Neutrophil (primary cell): ENCODE data around the gene FMNL3.

ENCODE experiments used
- H3K27ac ChIP-seq: fragments of 200-600 bp; sonication (generic); 2 replicates; pipeline ENCODE4 v1.5.1; 2016; ENCODE audit warnings: mild to moderate bottlenecking, moderate library complexity
- H3K27me3 ChIP-seq: fragments of 200-600 bp; sonication (generic); 2 replicates; pipeline ENCODE4 v1.6.0; 2016; ENCODE audit warnings: mild to moderate bottlenecking
- H3K36me3 ChIP-seq: fragments of 200-600 bp; sonication (generic); 2 replicates; pipeline ENCODE4 v1.5.1; 2017
- H3K4me1 ChIP-seq, 2 experiments: fragments of 200-600 bp in 1 of 2; sonication (generic) in 1 of 2; 1 replicate in 1 of 2; 2 replicates in 1 of 2; pipeline versions ENCODE4 v1.5.1 to v1.6.1; 2013 to 2016; ENCODE audit warnings: low read depth in 1 of 2, low read length in 1 of 2, mild to moderate bottlenecking in 1 of 2, moderate library complexity in 1 of 2; ENCODE audit not compliant: control insufficient read depth in 1 of 2, insufficient read depth in 1 of 2
- H3K4me3 ChIP-seq, 2 experiments: fragments of 200-600 bp in 1 of 2; sonication (generic) in 1 of 2; 1 replicate in 1 of 2; 2 replicates in 1 of 2; pipeline ENCODE4 v1.5.1; 2013 to 2016; ENCODE audit warnings: low read depth in 1 of 2, low read length in 1 of 2, mild to moderate bottlenecking in 1 of 2, moderate library complexity in 1 of 2
- H3K9me3 ChIP-seq: fragments of 200-600 bp; sonication (generic); 2 replicates; pipeline ENCODE4 v1.5.1; 2016
- TF ChIP-seq, protein P1 (sequence below): fragments of 200-600 bp; sonication (generic); IDR thresholded peaks from 2 replicates; pipeline ENCODE4 v1.5.1; 2016; ENCODE audit warnings: antibody characterized with exemption

FMNL3 gene

DNA sequence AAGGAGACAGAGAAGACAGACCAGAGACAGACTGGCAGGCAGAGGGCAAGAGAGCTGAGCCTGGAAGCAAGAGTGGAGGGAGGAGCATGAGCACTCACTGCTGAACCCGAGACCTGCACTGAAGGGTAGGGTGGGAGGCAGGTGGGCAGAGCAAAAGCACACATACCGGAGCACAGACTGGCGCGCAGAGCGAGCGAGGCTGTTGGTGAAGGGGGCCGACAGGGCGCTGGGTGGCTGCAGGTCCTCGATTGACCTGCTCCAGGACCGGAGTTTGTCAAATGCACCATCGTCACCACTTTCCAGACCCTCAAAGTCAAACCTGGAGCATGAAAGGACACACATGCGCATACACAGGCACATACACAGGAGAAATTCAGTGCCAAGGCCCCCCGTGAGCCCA is 48.9 kb downstream of the FMNL3 start:
- Histone ChIP-seq H3K36me3 (peaks cover 35% of the 10 kb centered on the region), H3K27me3 (no peaks in the 10 kb centered on the region), H3K27ac (no peak overlapping the region), H3K4me1 (peaks cover 15 to 17% of the 10 kb centered on the region in 2 experiments), H3K4me3 (no peak overlapping the region), H3K9me3 (no peaks in the 10 kb centered on the region)
- TF ChIP-seq, protein P1, sequence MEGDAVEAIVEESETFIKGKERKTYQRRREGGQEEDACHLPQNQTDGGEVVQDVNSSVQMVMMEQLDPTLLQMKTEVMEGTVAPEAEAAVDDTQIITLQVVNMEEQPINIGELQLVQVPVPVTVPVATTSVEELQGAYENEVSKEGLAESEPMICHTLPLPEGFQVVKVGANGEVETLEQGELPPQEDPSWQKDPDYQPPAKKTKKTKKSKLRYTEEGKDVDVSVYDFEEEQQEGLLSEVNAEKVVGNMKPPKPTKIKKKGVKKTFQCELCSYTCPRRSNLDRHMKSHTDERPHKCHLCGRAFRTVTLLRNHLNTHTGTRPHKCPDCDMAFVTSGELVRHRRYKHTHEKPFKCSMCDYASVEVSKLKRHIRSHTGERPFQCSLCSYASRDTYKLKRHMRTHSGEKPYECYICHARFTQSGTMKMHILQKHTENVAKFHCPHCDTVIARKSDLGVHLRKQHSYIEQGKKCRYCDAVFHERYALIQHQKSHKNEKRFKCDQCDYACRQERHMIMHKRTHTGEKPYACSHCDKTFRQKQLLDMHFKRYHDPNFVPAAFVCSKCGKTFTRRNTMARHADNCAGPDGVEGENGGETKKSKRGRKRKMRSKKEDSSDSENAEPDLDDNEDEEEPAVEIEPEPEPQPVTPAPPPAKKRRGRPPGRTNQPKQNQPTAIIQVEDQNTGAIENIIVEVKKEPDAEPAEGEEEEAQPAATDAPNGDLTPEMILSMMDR: no peak

DNA sequence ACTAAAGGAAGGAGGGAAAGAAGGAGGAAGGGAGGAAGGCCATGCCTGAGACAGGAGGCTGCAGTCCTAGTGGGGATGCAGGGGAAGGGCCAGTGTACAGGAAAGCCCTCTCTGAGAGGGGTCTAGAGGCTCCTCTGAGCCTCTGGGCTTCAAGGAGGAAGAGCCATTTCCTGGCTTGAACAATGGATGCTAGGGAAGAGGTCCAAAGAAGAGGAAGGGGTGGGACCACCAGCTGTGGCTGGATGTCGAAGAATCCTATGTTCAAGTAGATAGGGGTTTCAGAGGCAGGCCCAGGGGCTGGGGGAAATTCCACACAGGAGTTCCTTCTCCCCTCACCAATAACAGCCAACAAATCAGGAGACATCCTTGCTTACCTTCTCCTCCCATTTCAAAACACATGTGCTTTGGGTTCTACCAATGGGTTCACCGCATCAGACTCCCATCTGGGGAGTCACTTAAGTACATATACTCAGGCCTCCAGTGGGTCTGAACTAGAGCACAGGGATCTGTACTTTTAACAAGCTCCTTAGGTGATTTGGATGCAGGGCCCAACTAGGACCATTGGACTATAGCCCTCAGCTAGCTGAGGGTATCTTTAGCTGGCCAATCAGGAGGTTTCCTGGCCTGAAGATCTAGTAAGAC is 51.5 kb downstream of the FMNL3 start:
- H3K9me3 ChIP-seq: no peaks in the 10 kb centered on the region
- peaks cover 53% of the 10 kb centered on the region for H3K36me3 ChIP-seq
- H3K4me1 ChIP-seq: no peaks in the 10 kb centered on the region

DNA sequence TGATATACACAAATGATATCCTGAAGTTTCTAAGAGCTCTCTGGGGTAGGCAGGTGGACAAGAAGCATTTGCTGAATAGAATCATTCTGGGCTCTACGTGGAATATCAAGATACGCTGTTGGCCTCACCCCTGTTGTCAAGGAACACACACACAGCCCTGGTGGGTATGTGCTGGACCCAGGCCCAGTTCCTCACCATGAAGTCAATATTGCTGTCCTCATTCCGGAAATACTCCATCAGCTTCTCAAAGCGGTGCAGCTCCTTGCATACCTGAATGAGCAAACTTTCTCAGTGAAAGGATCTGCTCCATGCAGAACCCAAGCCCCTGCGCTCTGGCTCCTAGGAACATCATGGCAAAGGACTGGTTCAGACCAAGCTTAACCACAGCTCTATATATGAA is 52.5 kb downstream of the FMNL3 start:
- H3K27me3 ChIP-seq: no peaks in the 10 kb centered on the region
- no peaks in the 10 kb centered on the region for H3K4me1 ChIP-seq
- peaks cover 62% of the 10 kb centered on the region for H3K36me3 ChIP-seq
- H3K9me3 ChIP-seq: no peaks in the 10 kb centered on the region
- H3K4me3 ChIP-seq: no peak overlapping the region
- TF ChIP-seq, protein P1: no peak
- no peak overlapping the region for H3K27ac ChIP-seq

More for the DNA sequence above, 51.5 kb downstream of the FMNL3 start:
- no peaks in the 10 kb centered on the region for H3K27me3 ChIP-seq
- TF ChIP-seq, protein P1: no peak
- H3K4me3 ChIP-seq: no peak overlapping the region
- no peak overlapping the region for H3K27ac ChIP-seq

GRCh38 chr12:49652921-49653520 is 54.2 kb downstream of the FMNL3 start:
- Histone ChIP-seq H3K4me1 (no peaks in the 10 kb centered on the region), H3K27me3 (no peaks in the 10 kb centered on the region), H3K9me3 (no peaks in the 10 kb centered on the region), H3K36me3 (peaks cover 76% of the 10 kb centered on the region), H3K27ac (no peak overlapping the region), H3K4me3 (no peak overlapping the region)
- TF ChIP-seq, protein P1: no peak

DNA sequence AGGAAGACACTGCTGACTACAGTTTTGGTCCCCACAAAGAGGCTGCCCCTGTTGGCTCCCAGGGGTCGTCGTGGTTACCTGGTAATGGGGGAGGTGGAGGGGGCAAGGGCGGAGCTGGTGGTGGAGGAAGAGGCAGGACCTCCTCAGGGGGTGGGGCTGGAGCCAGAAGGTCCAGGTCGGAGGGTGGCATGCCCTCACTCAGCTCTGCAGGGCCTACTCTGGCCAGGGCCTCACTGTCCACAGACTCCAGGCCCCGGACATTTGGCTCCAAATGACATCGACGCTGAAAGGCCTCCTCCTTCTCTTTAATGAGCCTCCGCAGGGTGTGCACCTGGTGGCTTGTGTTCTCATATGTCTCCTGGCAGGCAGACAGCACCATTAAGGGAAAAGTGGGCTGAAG is 55.4 kb downstream of the FMNL3 start:
- no peak overlapping the region for H3K27ac ChIP-seq
- peaks cover 77% of the 10 kb centered on the region for H3K36me3 ChIP-seq
- H3K4me3 ChIP-seq: no peak overlapping the region
- no peaks in the 10 kb centered on the region for H3K27me3 ChIP-seq
- TF ChIP-seq, protein P1: no peak
- H3K9me3 ChIP-seq: no peaks in the 10 kb centered on the region
- H3K4me1 ChIP-seq: no peaks in the 10 kb centered on the region
